ENCODE measurements around the gene TTC13.

TTC13 gene

DNA sequence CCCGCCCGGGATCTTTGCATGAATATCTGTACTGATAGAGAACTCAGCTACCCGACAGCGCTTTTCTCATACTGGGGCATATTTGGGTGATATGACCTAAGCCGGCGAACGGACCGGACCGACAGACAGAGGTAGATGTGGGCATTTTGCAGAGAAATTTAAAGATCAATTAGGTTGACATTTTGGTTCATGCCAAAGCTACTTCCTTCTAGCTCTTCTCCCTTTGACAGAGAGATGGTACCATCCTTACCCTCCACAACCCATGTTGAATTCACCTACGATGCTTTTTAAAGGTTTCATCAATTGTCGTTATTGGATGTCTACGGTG, 692 bp upstream of the TTC13 start:
- Mint-ChIP-seq H3K4me1 (ENCODE audit: low read depth) (peaks cover 31% of the 10 kb centered on the region), H3K36me3 (ENCODE audit: low read depth) (peaks cover 42% of the 10 kb centered on the region), H3K4me3 (no peak overlapping the region), H3K27me3 (no peaks in the 10 kb centered on the region), H3K27ac (no peak overlapping the region), H3K9me3 (no peaks in the 10 kb centered on the region)
- DNase-seq, result no peak

DNA sequence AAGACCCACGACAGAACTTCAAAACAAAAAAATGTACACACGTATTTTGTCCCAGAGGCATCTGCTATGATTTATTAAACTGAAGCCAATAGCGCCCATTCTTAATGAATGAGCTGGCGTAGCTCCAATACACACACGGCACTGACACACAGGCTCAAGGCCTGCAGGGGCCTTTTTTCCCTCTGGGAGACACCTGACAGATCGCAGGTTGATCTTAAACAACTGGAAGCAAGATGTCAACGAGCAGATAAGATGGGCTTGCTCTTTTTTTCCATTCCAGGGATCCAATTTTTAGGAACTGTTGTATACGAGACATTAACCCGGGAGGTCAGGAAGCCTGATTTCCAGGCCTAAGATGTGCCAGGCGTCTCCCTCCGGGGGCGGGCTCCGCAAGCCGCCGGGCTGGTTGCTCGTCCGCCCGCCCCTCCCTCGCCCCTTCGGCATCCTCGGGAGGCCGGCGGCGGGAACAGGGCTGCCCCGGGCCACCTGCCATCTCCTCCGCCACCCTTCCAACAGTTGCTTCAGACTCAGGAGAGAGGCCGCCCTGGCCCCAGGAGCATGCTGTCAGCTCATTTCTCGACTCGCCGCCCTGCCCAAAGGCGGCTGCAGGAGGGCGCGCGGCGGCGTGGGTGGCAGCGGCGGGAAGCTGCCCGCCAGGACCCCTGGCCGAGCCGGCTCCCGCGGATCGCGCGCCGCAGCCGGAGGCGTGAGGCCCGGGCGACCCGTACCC, 735 bp downstream of the TTC13 start:
- no peaks in the 10 kb centered on the region for H3K9me3 Mint-ChIP-seq
- peak overlapping the region; percentile 92 for H3K4me3 Mint-ChIP-seq

DNA sequence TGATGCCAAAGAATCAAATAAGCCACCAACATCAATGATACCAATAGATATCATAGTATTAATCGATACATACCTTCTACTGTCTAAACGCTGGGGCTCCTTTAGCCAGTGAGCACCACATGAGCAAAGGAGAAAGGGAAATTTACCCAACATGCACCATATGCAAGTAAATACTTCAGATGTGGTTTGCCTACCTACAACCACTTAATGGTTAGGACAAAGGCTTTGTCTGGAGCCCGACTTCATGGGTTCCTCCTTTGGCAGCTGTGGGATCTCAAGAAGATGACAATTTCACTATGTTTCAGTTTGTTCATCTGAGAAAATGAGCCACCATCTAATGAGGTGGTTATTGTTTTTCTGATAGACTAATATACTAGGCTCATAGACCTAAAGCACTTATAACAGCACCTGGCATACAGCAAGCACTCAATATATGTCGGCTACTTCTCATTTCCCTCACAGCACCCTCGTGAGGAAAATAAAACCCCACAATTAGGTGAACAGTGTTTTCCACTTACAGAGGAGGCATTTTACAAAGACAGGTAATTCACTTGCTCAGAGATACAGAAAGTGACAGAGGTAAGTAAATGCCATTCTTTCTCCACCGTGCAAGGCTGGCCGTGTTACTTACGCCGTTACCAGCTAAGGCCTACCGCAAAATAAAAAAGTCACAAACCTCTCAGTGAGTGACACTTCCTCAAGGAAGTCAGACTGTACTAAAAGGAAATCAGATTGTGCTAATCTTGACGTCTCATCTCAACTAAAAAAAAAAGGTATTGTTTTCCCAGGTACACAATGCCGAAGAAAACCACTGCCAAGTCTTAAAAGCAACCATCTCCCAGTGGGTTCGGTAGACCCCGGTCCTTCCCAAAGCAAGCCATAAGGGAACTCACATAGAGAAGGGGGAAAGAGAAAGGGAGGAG, 1.6 kb downstream of the TTC13 start:
- no peak for DNase-seq
- Mint-ChIP-seq H3K27ac (peak overlapping the region; percentile 95), H3K4me3 (peak overlapping the region; percentile 92), H3K9me3 (no peaks in the 10 kb centered on the region), H3K36me3 (ENCODE audit: low read depth) (peaks cover 40% of the 10 kb centered on the region), H3K4me1 (ENCODE audit: low read depth) (peaks cover 49% of the 10 kb centered on the region), H3K27me3 (no peaks in the 10 kb centered on the region)

More for the DNA sequence above, 735 bp downstream of the TTC13 start:
- H3K4me1 Mint-ChIP-seq (ENCODE audit: low read depth), result peaks cover 40% of the 10 kb centered on the region
- no peak for DNase-seq
- peaks cover 40% of the 10 kb centered on the region for H3K36me3 Mint-ChIP-seq (ENCODE audit: low read depth)
- H3K27ac Mint-ChIP-seq, result peak overlapping the region; percentile 95
- H3K27me3 Mint-ChIP-seq, result no peaks in the 10 kb centered on the region

DNA sequence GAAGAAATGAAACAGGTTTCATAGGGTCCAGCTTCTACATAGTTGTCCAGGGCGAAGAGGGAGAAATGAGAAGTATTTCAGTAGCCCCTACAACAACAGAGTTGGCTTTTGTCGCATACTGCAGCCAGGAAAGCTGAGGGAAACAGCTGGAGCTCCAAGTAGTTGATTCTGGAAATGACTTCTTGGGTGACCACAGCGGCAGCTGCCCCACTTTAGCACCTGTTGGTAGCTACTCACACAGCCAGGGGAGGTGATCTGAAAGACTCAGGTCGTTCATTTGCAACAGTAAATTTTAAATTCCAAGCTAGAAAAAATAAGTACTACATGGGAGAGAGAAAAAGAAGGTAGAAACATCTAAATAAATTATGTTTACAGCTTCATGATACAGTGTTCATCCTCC, 2.3 kb downstream of the TTC13 start:
- H3K36me3 Mint-ChIP-seq (ENCODE audit: low read depth), result peaks cover 40% of the 10 kb centered on the region
- DNase-seq, result no peak
- peak overlapping the region; percentile 92 for H3K4me3 Mint-ChIP-seq
- H3K27ac Mint-ChIP-seq, result peak overlapping the region; percentile 95
- no peaks in the 10 kb centered on the region for H3K27me3 Mint-ChIP-seq
- no peaks in the 10 kb centered on the region for H3K9me3 Mint-ChIP-seq
- peaks cover 55% of the 10 kb centered on the region for H3K4me1 Mint-ChIP-seq (ENCODE audit: low read depth)

DNA sequence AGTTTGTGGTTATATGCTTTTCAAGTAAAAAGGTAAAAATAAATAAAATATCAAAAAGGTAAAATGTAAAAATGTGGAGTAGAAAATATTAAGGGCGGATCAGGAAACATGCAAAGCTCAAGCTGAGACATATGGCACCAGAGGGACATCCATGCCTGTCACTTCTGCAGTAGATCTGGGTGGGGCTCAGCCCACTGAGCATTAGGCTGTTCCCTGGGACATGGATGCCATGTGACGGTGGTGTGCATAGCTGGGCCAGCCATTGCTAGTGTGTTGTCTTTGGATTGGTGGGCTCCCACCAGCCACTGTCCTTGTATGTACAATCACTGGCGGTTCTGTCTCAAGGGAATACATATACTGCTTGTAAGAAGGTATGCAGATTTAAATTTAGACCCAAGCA, 3.0 kb downstream of the TTC13 start:
- no peaks in the 10 kb centered on the region for H3K9me3 Mint-ChIP-seq
- peaks cover 40% of the 10 kb centered on the region for H3K36me3 Mint-ChIP-seq (ENCODE audit: low read depth)
- peaks cover 56% of the 10 kb centered on the region for H3K4me1 Mint-ChIP-seq (ENCODE audit: low read depth)
- H3K27me3 Mint-ChIP-seq, result no peaks in the 10 kb centered on the region
- no peak overlapping the region for H3K27ac Mint-ChIP-seq
- no peak for DNase-seq
- H3K4me3 Mint-ChIP-seq, result no peak overlapping the region

DNA sequence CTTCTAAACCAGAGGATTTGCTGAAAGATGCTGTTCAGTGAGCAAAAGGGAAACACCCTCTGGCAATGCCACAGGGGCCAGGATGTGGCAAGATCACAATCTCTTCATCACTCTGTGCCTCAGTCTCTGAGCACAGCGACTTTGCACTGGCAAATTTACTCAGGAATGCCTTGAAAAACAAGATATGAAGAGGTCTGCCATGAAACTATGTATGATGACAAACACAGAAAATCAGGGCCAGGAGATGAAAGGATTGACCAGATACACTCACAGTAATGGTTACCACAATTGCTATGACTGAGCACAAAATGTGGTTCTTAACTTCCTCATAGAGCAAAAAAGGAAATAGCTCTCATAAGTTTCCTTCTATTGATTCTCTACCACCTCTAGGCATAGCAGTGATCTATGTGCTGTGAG, 5.8 kb downstream of the TTC13 start:
- no peaks in the 10 kb centered on the region for H3K27me3 Mint-ChIP-seq
- peak overlapping the region; percentile 86 for H3K27ac Mint-ChIP-seq
- H3K4me1 Mint-ChIP-seq (ENCODE audit: low read depth), result peaks cover 69% of the 10 kb centered on the region
- H3K9me3 Mint-ChIP-seq, result no peaks in the 10 kb centered on the region
- peak; percentile 54 for DNase-seq
- no peak overlapping the region for H3K4me3 Mint-ChIP-seq
- peaks cover 46% of the 10 kb centered on the region for H3K36me3 Mint-ChIP-seq (ENCODE audit: low read depth)

DNA sequence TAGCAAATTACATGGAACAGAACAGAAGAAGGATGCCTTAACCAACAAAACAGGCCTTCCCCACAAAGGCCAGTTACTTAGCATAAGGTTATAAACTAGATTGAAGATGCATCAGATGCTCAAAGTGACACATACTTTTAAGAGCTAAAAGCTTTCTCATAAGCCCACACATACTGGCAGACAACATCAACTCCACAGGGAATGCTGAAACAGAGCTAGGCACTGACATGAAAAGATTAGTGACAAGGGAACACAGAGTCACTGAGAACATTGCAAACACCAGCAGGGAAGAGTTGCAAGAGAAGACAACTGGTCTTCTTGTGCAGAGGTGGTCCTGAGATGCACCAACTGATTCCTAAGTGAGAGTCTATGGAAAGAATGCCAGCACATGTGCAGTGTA, 6.9 kb downstream of the TTC13 start:
- H3K4me1 Mint-ChIP-seq (ENCODE audit: low read depth), result peaks cover 60% of the 10 kb centered on the region
- no peak overlapping the region for H3K27ac Mint-ChIP-seq

DNA sequence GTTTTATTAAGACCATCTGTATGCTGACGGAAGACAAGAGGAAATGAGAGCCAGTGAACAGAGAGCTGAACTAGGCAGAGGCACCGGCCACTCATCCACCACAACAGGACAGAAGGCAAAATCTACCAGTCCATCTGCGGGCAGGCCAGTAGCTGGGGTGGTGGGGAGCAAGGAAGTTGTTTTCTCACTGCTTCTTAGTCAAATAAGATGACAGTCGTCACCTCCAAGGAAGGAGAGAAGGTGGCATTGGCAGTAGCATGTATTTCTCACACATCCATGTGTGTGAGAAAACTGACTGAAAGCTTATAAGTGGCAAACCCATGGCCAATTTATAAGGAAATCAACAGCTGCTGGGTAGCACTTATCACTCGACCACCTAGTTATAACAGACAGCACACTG, 8.2 kb downstream of the TTC13 start:
- no peak overlapping the region for H3K27ac Mint-ChIP-seq
- H3K4me1 Mint-ChIP-seq (ENCODE audit: low read depth), result peaks cover 50% of the 10 kb centered on the region
- DNase-seq, result no peak
- no peaks in the 10 kb centered on the region for H3K9me3 Mint-ChIP-seq
- peaks cover 22% of the 10 kb centered on the region for H3K36me3 Mint-ChIP-seq (ENCODE audit: low read depth)
- no peak overlapping the region for H3K4me3 Mint-ChIP-seq
- no peaks in the 10 kb centered on the region for H3K27me3 Mint-ChIP-seq

More for the DNA sequence above, 6.9 kb downstream of the TTC13 start:
- peaks cover 35% of the 10 kb centered on the region for H3K36me3 Mint-ChIP-seq (ENCODE audit: low read depth)
- H3K27me3 Mint-ChIP-seq, result no peaks in the 10 kb centered on the region
- no peaks in the 10 kb centered on the region for H3K9me3 Mint-ChIP-seq
- DNase-seq, result no peak
- H3K4me3 Mint-ChIP-seq, result no peak overlapping the region

DNA sequence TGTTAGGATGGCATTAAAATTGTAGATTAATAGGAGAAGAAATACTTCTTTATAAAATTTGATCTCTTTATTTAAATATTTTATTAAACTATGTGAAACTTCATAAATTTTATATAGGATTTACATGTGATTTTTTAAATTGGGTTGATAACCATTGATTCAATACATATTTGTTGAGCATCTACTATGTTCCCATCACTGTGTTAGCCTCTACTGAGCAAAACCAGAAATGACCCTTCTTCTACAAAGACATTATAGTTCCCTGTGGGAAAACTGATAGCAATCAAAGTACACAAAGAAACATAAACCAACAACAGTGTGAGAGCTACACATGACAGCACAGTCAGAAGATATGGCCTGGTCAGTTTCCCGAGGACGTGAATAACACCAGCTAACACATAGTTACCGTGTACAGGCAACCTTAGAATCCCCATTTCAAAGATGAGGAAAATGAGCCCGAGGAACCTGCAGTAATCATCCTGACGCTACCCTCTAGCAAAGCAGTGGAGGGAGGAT, 12.2 kb downstream of the TTC13 start:
- Mint-ChIP-seq H3K27ac (no peak overlapping the region), H3K4me3 (no peak overlapping the region), H3K27me3 (no peaks in the 10 kb centered on the region), H3K36me3 (ENCODE audit: low read depth) (peaks cover 13% of the 10 kb centered on the region), H3K9me3 (no peaks in the 10 kb centered on the region), H3K4me1 (ENCODE audit: low read depth) (peaks cover 42% of the 10 kb centered on the region)
- DNase-seq, result no peak

DNA sequence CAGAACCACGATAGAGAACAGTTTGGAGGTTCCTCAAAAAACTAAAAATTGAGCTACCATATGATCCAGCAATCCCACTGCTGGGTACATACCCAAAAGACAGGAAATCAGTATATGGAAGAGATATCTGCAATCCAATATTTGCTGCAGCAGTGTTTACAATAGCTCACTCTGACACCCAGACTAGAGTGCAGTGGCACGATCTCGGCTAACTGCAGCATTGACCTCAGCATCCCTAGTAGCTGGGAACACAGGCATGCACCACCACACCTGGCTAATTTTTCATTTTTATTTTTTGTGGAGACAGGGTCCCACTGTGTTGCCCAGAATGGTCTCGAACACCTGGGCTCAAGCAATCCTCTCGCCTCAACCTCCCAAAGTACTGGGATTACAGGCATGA, 13.1 kb downstream of the TTC13 start:
- H3K27ac Mint-ChIP-seq, result no peak overlapping the region
- H3K27me3 Mint-ChIP-seq, result no peaks in the 10 kb centered on the region
- no peak overlapping the region for H3K4me3 Mint-ChIP-seq
- no peaks in the 10 kb centered on the region for H3K9me3 Mint-ChIP-seq
- peaks cover 48% of the 10 kb centered on the region for H3K4me1 Mint-ChIP-seq (ENCODE audit: low read depth)
- H3K36me3 Mint-ChIP-seq (ENCODE audit: low read depth), result peaks cover 22% of the 10 kb centered on the region
- DNase-seq, result no peak

DNA sequence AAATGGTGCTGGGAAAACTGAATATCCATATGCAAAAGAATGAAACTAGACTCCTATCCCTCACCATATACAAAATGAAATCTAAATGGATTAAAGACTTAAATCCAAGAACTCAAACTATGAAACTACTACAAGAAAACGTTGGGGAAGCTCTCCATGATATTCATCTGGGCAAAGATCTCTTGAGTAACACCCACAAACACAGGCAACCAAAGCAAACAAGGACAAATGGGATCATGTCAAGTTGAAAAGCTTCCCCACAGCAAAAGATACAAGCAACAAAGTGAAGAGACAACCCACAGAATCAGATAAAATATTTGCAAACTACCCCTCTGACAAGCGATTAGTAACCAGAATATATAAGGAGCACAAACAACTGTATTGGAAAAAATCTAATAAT, 13.8 kb downstream of the TTC13 start:
- DNase-seq, result no peak
- H3K27ac Mint-ChIP-seq, result no peak overlapping the region
- peaks cover 46% of the 10 kb centered on the region for H3K4me1 Mint-ChIP-seq (ENCODE audit: low read depth)
- no peak overlapping the region for H3K4me3 Mint-ChIP-seq
- peaks cover 24% of the 10 kb centered on the region for H3K36me3 Mint-ChIP-seq (ENCODE audit: low read depth)
- H3K9me3 Mint-ChIP-seq, result no peaks in the 10 kb centered on the region
- no peaks in the 10 kb centered on the region for H3K27me3 Mint-ChIP-seq

DNA sequence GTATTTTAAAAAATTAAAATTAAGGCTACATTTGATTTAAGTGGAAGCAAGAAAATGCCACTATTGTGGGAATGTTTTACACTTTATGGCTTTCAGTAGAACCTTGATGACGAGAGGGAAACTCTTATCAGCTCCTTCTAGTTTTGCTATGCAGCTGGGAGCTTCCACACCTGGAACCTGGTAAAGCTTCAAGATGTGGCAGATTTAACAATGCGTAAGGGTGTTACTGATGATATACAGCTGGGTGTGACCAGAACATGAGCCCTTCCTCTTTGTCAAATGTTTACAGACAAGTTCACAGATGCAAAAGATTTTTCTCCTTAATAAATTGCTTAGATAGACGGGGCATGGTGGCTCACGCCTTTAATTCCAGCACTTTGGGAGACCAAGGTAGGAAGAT, 20.3 kb downstream of the TTC13 start:
- no peak overlapping the region for H3K27ac Mint-ChIP-seq

DNA sequence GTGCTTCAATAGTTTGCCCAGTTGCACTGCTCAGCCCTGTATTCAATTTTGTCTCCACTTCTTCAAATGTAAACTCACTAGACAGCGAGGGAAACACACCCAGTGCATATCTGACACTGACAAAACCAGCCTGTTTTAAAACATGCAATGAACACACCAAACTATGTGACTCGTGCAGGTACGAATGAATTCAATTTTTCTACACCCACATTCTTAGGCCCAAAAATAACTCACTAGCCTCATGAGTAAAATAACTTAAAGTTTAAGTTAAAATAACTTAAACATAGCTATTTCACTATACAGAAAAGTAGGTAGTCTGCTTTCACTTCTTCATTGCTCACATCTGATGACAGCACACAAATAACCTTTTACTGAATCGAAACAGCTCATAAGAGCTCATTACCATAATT, 21.1 kb downstream of the TTC13 start:
- no peak for DNase-seq
- peak overlapping the region; percentile 41 for H3K27ac Mint-ChIP-seq
- peaks cover 81% of the 10 kb centered on the region for H3K36me3 Mint-ChIP-seq (ENCODE audit: low read depth)
- H3K4me3 Mint-ChIP-seq, result no peak overlapping the region
- H3K27me3 Mint-ChIP-seq, result no peaks in the 10 kb centered on the region
- no peaks in the 10 kb centered on the region for H3K9me3 Mint-ChIP-seq
- peaks cover 22% of the 10 kb centered on the region for H3K4me1 Mint-ChIP-seq (ENCODE audit: low read depth)

More for the DNA sequence above, 20.3 kb downstream of the TTC13 start:
- Mint-ChIP-seq H3K9me3 (no peaks in the 10 kb centered on the region), H3K27me3 (no peaks in the 10 kb centered on the region), H3K4me3 (no peak overlapping the region), H3K36me3 (ENCODE audit: low read depth) (peaks cover 78% of the 10 kb centered on the region), H3K4me1 (ENCODE audit: low read depth) (peaks cover 28% of the 10 kb centered on the region)
- no peak for DNase-seq

DNA sequence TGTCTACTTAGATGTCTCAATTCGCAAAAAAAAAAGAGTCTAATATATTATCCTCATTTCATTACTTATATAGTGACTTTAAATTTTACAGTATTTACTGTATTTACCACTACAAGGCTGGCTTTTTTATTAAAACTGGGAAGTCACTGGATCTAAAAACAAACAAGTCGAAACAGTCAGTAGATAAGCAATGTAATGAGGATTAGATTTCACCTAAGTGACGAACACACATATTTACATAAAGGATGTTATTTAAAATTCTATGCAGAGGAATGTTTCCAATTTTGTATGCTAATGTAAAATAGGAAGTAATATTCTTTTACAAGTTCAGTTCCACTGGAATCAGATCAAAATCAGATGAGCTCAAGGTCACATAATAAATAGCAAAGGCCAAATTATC, 28.3 kb downstream of the TTC13 start:
- Mint-ChIP-seq H3K4me3 (no peak overlapping the region), H3K27ac (no peak overlapping the region), H3K27me3 (no peaks in the 10 kb centered on the region), H3K9me3 (no peaks in the 10 kb centered on the region), H3K4me1 (ENCODE audit: low read depth) (peaks cover 3% of the 10 kb centered on the region), H3K36me3 (ENCODE audit: low read depth) (peaks cover 76% of the 10 kb centered on the region)
- no peak for DNase-seq

DNA sequence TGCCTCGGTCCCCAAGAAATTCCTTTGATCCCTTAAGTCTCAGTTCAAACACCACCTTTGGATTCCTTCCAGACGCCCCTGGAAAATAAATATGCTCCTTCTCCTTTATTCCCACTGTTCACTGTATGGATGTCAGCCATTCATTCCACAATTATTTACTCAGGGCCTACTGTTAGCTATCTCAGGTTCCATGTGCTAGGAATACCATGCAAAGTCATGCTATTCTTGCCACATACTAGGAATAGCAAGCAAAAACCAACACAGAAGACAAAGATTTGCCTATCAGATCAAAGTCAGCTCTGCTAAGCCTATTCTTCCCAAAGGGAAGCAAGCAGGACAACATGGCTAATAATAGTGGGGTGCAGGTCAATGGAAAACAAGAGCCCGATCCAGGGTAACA, 29.8 kb downstream of the TTC13 start:
- no peak for DNase-seq
- H3K27ac Mint-ChIP-seq, result no peak overlapping the region
- H3K4me3 Mint-ChIP-seq, result no peak overlapping the region
- H3K27me3 Mint-ChIP-seq, result no peaks in the 10 kb centered on the region
- peaks cover 77% of the 10 kb centered on the region for H3K36me3 Mint-ChIP-seq (ENCODE audit: low read depth)
- H3K9me3 Mint-ChIP-seq, result no peaks in the 10 kb centered on the region
- peaks cover 3% of the 10 kb centered on the region for H3K4me1 Mint-ChIP-seq (ENCODE audit: low read depth)
